ENCODE measurements around the gene CCNQ. TPM values are rescaled to one million over a fixed set of nuclear protein-coding genes. Genes with fewer than 3 reads are reported as not detected.
"Not testable (repeated sequence)": the region's sequence is repeated elsewhere in the genome, so short reads cannot be mapped to it uniquely, and the experiment has no call there.

CCNQ gene
- total RNA-seq, 4 donors from 2014 or later = 26.0 to 42.6 (median 31.0) TPM

GRCh38 chrX:153608806-153609205, 9.9 kb upstream of the CCNQ start:
- DNase-seq (ENCODE audit: low spot score) (no peak), ATAC-seq (ENCODE audit: low FRiP score) (no peak)
- TF ChIP-seq CTCF (IDR thresholded peaks at IDR 0.05) = no peak

DNA sequence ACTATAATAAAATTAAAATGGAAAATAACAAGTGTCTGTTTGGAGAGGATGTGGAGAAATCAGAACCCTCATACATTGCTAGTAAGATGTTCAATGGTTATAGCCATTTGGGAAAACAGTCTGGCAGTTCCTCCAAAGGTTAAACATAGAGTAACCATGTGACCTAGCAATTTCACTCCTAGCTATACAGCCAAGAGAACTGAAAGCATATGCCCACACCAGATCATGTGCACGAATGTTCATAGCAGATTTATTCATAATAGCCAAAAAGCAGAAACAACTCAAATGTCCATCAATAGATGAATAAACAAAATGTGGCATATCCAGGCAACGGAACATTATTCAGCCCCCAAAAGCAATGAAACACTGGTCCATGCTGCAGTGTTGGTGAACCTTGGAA, 9.4 kb upstream of the CCNQ start:
- no peak for DNase-seq (ENCODE audit: low spot score)
- no peak for TF ChIP-seq CTCF (IDR thresholded peaks at IDR 0.05)

DNA sequence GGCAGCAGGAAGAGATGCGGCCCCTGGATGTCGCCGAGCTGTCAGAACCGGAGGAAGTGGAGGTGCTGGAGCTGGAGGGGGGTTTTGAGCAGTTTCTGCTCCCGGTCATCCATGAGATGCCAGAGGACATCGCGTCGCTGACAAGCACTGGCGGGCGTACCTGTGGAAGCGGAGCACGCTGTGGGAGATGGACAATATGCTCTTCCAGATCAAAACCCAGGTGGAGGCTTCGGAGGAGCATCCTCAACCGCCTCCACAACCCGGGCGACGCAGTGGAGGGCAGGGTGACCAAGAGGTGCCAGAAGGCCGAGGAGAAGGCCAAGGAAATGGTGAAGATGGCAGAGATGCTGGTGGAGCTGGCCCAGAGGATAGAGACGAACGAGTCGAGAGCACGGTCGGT, 7.6 kb upstream of the CCNQ start:
- TF ChIP-seq CTCF (IDR thresholded peaks at IDR 0.05) = no peak
- no peak for ATAC-seq (ENCODE audit: low FRiP score)

More for the DNA sequence above, 9.4 kb upstream of the CCNQ start:
- ATAC-seq (ENCODE audit: low FRiP score) = no peak

DNA sequence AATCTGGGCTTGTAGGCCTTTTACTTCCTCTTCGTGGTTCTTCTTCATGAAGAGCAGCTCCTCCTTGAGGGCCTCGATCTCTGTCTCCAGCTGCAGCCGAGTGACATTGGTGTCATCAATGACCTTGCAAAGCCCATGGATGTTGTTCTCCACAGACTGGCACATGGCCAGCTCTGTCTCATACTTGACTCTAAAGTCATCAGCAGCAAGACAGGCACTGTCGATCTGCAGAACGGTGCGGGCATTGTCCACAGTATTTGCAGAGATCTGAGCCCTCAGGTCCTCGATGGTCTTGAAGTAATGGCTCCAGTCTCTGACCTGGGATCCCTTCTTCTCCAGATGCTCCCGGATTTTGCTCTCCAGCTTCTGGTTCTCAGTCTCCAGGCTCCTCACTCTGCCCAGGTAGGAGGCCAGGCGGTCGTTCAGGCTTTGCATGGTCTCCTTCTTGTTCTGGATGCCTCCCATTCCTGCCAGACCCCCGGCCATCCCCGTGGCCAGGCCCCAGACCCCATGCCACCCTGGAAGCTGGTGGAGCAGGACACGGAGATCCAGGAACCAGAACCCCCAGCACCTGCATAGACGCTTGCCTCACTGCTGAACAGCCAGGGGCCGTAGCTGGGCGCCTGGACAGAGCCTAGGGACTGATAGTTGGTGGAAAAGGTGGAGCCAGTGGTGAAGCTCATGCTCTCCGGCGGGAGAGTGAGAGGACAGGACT, 5.9 kb upstream of the CCNQ start:
- DNase-seq (ENCODE audit: low spot score); ATAC-seq (ENCODE audit: low FRiP score): not testable (repeated sequence)

More for the DNA sequence above, 7.6 kb upstream of the CCNQ start:
- no peak for DNase-seq (ENCODE audit: low spot score)

- DNase-seq (ENCODE audit: low spot score) (no peak), ATAC-seq (ENCODE audit: low FRiP score) (no peak)
- TF ChIP-seq CTCF (IDR thresholded peaks at IDR 0.05) = no peak
Measured at GRCh38 chrX:153603131-153603656, 4.3 kb upstream of the CCNQ start.

GRCh38 chrX:153602601-153603000, 3.7 kb upstream of the CCNQ start:
- DNase-seq (ENCODE audit: low spot score) (no peak), ATAC-seq (ENCODE audit: low FRiP score) (no peak)
- TF ChIP-seq CTCF (IDR thresholded peaks at IDR 0.05) = no peak

DNA sequence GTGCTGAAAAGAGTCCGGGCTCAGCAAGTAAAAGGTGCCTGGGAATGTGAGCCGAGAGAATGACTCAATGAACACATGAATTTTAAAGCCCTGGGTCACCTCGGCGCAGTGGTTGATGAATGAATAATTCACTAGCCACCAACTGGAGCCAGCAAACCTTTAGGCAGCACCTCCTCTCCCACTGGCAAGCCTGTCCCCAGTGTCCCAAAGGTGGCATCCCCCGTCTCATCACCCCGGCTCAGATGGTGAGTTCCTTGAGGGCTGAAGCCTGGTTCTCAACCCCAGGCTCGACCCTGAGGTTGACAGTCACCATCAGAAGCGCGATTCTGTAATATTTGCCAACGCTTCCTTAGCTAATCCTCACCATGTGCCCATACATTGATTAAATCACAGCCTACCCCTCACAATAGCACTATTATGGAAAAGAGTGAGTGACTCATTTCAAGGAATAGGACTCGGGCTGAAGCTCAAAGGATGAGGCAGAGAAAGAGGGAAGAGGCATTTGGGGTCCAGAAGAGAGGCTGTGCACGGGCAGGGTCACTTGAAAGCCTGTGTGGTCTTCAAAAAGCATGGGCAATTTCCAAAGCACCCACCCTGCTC, 2.7 kb upstream of the CCNQ start:
- no peak for DNase-seq (ENCODE audit: low spot score)

More for the DNA sequence above, 2.7 kb upstream of the CCNQ start:
- TF ChIP-seq CTCF (IDR thresholded peaks at IDR 0.05) = no peak
- no peak for ATAC-seq (ENCODE audit: low FRiP score)

Data from omental fat pad (tissue), 4 donors.